GM19452 (cell line): ENCODE data around the gene PIGZ.

Source experiments
- ATAC-seq: cut with Tn5 transposase; IDR thresholded peaks from one replicate; pipeline ENCODE4 v1.9.1; 2021; ENCODE audit not compliant: unreplicated experiment

The PIGZ gene

GRCh38 chr3:196968233-196969133, at the start of gene PIGZ:
Gene PIGZ, minus strand, starts transcription at chr3:196968833. Its CDS starts 16,802 bp downstream, at chr3:196952031.
- peak; percentile 70 for ATAC-seq

GRCh38 chr3:197017003-197017402, 48.4 kb upstream of the PIGZ start:
- no peak for ATAC-seq

- ATAC-seq: no peak
These were observed 47.4 kb upstream of the PIGZ start for GRCh38 chr3:197015790-197016736.

GRCh38 chr3:197014942-197015575, 46.4 kb upstream of the PIGZ start:
- ATAC-seq: no peak

GRCh38 chr3:197014024-197014423, 45.4 kb upstream of the PIGZ start:
- no peak for ATAC-seq

- ATAC-seq: no peak
These were observed 43.9 kb upstream of the PIGZ start for GRCh38 chr3:197012540-197012883.

GRCh38 chr3:197011780-197012539, 43.3 kb upstream of the PIGZ start:
- no peak for ATAC-seq

GRCh38 chr3:197010556-197011351, 42.1 kb upstream of the PIGZ start:
- ATAC-seq: no peak

GRCh38 chr3:197009532-197010019, 40.9 kb upstream of the PIGZ start:
- no peak for ATAC-seq

GRCh38 chr3:197008436-197009209, 40.0 kb upstream of the PIGZ start:
- no peak for ATAC-seq

- no peak for ATAC-seq
These were observed 39.3 kb upstream of the PIGZ start for GRCh38 chr3:197007953-197008352.

- ATAC-seq: no peak
These were observed 38.8 kb upstream of the PIGZ start for GRCh38 chr3:197007296-197007940.

- ATAC-seq: no peak
These were observed 38.2 kb upstream of the PIGZ start for GRCh38 chr3:197006860-197007259.

- no peak for ATAC-seq
These were observed 37.8 kb upstream of the PIGZ start for GRCh38 chr3:197006446-197006845.

- ATAC-seq: peak; percentile 4
These were observed 35.1 kb upstream of the PIGZ start for GRCh38 chr3:197003461-197004385.

- ATAC-seq: peak; percentile 80
These were observed 34.2 kb upstream of the PIGZ start for GRCh38 chr3:197002701-197003454.
